GM19099 (cell line): ENCODE data around the gene ACOT7.

Experiments
- POLR2A ChIP-seq: IDR thresholded peaks from 3 replicates; pipeline ENCODE4 v1.6.1; 2011; ENCODE audit warnings: low read depth; ENCODE audit not compliant: insufficient read length; ENCODE audit errors: extremely low read depth

Gene ACOT7

DNA sequence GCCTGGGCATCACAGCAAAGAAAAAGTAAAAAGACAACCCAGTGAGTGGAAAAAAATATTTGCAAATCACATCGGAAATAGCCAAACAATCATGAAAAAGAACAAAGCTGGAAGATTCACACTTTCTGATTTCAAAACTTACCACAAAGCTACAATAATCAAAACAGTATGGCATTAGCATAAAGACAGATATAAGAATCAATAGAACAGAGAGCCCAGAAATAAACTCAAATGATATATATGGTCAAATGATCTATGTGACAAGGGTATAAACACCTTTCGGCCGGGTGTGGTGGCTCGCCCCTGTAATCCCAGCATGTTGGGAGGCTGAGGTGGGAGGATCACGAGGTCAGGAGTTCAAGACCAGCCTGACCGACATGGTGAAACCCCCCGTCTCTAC, 13.5 kb downstream of the ACOT7 start:
- no peak for TF ChIP-seq POLR2A

DNA sequence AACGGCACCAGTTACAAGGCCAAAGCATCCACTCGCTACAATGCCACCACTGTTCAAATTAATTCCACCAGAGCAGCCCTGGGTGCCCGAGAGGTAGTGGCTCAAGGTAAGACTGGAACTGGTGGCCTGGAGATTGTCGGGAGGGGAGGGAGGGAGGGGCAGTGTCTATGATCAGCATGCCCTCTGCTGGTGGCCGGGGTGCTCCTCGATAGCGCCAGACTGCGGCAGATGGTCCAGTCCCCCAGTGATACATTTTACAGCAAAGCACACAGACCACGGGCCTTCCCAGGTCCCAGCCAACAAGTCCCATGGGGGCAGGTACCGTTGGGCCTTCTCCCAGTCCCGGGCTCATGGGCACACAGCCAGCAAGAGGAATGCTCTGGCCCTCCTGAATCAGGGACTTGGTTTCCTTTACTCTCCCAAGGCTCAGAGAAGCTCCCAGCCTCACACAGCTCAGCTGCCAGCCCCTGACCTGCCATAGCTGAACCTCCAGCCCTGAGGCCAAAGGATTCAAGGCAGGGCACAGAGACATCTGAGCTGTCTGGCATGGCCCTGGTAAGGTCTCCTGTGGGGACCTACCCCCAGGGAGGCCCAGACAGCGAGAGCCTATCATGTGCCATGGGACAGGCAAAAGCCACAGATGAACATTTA, 15.3 kb downstream of the ACOT7 start:
- no peak for TF ChIP-seq POLR2A

DNA sequence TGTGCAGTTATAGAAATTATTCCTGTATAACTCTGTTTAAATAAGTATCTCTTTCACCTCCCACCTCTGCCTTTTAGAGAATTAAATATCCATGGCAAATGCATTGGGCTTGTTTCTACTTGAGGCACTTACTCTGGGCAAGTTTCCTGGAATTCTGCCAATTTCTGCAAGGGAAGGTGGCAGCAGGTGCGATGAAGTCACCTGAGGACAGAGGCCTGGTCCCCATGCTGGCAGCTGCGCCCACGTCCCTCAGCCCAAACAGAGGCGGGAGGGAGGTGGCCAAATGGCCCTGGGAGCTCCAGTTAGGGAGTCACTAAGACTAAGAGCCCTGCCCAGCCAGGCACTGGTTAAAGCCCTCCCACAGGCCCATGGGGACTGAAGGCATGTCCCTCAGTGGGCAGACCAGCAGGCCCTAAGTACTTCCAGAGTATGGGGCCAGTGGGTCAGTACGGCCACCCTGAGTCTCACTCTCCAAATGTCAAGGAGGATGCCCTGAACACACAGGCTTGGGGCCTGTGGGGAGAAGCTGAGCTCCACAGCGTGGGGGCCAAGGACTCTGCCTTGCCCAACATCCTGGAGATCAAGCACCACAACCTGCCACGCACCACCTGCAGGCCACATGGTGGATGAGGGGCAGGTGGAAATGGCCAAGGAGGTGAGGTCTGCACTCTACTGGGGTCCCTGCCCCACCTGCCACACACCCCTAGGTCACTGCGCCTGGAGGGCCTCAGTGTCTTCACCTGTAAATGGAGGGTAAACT, 19.4 kb downstream of the ACOT7 start:
- no peak for TF ChIP-seq POLR2A

DNA sequence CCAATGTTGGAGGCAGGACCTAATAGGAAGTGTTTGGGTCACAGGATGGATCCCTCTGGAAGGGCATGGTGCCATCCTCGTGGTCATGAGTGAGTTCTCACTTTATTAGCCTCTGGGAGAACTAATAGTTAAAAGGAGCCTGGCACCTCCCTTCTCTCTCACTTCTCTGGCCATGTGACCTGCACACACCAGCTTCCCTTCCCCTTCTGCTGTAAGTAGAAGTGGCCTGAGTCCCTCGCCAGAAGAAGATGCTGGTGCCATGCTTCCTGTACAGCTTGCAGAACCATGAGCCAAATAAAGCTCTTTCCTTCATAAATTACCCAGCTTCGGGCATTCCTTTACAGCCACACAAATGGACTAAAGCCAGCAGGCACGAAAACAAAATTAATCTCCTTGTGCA, 23.6 kb downstream of the ACOT7 start:
- no peak for TF ChIP-seq POLR2A

DNA sequence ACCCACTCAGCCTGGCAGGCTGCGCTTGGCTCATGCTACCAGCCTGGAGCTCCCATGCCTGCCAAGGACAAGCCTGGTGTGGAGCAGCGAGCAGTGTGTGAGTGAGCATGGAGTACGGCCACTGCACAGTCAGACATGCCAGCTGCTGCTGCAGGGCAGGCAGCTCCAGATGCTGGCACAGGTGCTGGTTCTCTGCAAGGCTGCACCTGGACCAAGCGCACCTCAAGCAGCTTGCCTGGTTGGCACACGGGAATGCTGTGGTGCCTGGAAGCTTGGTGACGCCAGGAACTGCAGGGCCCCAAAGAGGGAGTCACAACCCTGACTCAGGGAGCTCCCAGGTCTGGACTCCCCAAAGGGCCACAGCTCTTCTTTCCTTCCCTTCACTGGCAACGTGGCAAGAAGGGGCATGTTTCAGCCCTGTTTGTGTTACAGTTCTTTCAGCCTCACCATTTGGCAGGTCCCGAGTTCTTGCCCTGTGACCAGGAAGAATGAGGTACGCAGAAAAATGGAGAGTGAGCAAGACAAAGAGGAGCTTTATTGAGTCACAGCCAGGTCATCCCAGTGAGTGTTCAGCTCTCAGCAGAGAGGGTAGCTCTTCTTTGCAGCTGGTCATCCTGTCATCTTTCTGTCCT, 26.1 kb downstream of the ACOT7 start:
- TF ChIP-seq POLR2A: no peak

DNA sequence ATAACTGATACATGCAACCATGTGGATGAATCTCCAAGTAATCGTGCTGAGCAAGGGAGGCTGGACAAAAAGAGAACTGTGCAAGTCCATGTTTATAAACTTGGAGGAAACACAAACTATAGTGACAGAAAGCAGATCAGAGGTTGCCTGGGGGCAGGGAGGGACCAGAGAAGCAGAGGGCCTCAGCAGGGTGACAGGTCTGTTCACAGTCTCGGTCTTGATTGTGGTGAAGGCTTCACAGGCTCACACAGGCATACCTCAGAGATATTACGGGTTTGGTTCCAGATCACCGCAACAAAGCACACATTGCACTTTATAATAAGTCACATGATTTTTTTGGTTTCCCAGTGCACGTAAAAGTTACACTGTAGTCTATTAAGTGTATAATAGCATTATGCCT, 28.5 kb downstream of the ACOT7 start:
- no peak for TF ChIP-seq POLR2A

DNA sequence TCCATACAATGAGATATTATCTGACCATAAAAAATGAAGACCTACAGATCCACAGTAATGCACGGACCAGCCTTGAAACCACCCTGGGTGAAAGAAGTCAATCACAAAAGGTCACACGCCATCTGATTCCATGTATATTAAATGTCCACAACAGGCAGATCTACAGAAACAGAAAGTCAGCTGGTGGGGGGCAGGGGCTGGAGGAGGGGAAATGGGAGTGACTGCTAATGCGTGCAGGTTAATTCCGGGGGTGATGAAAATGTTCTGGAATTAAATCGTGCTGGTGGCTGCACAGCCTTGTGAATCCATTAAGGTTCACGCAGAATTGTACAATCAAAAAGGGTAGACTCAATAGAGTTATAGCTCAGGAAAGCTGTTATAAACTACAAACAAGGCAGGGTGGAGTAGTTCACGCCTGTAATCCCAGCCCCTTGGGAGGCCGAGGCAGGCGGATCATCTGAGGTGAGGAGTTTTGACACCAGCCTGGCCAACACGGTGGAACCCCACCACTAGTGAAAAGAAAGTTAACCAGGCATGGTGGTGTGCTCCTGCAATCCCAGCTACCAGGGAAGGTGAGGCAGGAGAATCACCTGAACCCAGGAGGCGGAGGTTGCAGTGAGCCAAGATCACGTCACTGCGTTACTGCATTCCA, 32.3 kb downstream of the ACOT7 start:
- no peak for TF ChIP-seq POLR2A

DNA sequence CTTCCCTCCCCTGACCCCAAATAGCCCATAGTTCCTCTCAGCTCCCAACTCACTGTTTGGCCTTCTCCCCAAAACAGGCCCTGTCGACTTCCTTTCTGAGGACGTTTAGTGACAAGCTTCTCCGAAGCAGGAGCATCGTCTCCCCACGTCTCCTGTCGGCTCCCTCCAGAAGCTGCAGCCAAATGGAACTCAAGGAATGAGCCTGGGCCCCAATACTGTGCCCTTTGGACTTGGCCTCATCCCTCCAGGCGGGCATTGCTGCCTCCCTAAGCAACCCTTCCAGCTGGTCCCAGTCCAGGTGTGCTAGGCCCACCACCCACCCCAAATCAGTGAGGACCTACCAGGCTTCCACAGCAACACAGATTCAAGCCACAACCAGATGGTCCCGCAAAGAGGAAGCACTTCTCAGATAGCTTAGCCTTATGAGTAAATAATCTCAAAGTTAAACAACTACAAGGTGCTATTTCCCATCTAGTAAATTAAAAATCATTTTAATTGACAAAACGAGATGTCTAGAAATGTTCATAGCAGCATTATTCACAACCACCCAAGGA, 33.0 kb downstream of the ACOT7 start:
- no peak for TF ChIP-seq POLR2A

DNA sequence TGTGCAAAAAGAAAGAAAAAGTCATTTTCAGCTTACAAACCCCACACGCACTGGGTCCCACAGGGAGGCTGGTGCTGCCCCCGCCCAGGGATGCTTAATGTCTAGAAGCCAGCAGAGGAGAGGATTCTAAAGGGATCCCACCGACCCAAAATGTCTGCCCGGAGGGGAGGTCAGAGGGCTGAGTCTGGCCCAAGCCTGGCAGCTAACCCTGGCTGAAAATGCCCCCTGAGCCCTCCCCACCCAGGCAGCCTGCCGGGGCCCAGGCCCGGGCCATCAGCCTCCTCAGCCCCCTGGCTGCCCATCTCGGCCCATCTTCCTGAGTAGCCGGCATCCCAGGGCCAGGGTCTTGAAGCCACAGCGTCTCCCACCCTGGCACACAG, 33.5 kb downstream of the ACOT7 start:
- TF ChIP-seq POLR2A: no peak

DNA sequence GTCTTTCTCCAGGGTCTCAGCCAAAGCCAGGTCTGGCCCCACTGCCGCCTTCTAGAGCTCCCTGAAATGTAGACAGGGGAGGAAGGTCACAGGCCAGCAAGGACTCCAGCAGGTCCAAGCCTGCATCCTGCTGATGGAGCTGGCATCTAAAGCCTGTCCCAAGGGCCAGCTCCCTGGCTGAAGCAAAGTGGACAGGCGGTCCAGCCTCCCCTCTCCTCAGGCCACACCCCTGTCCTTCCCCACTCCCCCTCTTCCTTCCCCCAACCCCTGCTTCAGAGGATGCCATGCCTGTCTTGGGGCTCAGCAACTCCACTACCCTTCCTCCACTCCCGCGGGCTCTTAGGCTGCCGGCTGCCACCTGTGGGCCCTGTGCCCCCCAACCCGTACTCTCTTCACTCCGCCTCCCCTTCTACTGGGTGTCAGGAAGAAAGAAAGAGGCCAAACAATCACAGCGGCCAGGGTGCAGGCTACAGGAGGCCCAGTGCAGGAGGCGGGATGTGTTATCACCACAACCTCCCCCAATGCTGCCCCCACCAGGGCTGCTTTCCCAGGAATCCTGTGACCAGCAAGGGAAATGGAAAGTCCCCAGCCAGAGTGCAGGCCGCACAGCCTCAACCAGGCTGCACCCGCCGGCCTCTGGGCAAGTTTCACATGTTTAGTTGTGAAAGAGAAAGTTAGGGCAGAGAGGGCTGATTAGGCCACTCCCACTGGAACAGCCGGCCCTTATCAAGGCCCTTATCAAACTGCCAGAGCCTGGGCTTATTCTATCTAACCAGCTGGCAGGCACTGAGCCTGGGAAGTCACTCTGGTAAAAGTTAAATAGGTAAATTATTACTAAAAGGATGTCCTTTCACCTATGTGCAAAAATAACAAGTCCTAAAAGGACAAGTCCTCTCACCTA, 34.1 kb downstream of the ACOT7 start:
- peak; percentile 64 for TF ChIP-seq POLR2A

DNA sequence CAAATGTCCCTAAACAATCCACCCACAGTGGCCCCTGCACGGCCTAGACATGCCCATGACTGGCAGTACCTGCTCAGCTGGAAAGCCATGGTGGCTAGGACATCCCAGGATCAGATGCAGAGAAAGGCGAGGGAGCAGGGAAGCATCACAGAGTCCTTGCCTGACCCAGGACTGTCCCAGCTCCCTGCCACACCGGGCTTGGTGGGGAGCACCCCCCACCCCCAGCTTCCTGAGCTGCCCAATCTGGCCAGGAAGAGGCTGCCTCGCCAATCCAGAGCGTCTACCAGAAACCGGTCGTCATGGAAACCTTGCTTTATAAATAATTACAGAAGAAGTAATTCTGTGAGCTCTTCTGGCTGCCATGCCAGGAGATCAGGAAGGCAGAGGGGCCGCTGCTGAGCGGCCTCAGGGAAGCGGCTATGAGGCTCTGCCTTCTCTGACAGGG, 34.8 kb downstream of the ACOT7 start:
- no peak for TF ChIP-seq POLR2A

DNA sequence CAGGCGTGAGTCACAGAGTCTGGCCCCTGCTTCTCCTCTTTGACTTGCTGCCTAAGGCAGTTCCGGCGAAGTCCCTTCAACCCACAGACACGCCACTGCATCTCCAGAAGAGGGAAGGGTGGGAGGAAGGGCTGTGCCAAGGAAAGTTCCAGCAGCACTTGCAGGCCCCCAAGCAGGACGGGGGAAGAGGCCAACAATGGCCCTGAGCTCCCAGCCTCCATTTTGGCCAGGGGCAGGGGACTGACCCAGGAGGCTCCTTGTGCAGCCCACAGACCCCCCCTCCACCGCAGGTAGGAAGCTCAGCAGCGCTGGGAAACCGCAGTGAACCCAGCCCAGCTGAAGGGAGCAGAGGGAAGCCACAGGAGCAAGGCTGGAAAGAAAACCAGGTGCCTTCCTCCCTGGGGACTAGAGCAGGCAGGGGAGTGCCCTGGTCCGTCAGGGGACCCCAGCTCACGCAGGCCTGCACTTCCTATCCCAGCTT, 35.4 kb downstream of the ACOT7 start:
- TF ChIP-seq POLR2A: no peak

DNA sequence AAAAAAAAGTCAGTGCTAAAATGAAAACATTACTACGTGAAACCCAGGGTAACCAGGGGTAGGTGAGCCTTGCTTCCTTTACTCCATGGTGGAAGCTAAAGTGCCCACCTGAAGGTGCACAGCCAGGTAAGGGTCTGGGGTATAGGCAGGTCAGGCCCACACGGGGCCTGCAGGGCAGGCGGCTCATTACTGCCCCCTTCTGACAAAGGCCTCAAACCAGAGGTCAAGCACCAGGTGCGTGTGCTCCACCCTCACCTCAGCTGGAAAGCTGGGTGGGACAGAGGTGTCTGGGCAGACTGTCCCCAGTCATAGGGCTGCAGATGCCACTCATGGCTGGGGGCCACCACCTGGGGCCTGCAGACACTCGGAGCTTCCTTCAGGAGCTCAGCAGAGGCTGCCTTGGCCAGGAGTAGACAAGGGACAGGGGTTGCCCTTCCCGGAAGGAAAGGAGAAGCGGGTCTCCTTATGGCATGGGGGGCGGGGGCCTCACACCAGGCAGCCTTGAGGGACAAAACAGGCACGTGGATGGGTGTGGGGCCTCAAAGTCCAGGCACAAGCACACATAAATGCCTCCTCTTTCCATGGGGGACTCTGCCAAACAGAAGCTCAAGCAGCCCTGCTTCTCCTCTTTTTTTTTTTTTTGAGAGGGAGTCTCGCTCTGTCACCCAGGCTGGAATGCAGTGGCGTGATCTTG, 36.2 kb downstream of the ACOT7 start:
- TF ChIP-seq POLR2A: no peak

DNA sequence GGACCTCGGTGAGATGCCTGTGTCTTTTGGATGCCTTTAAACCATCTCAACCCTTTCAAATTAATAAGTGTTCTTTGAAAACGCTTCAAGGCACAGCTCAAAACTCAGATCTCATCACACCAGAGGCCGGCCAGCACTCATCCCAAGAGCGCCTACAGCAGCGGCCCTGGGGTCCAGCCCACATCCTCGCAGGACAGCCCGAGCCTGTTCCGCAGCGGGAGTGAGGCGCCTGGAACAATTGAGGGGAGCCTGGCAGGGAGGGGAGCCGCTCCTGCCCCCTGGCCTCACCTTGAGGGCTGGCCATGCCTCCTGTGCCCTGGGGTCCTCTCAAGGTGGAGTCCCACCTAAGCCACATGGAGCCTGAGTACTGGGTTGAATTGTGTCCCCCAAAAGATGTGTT, 37.9 kb downstream of the ACOT7 start:
- no peak for TF ChIP-seq POLR2A
